Calu3 (cell line): Measurements from ENCODE around the gene TBCEL. TPM values are rescaled to one million over a fixed set of nuclear protein-coding genes. Genes with fewer than 3 reads are reported as not detected.

Experiments used
- BruUV-seq: library from RNA; stranded (reverse); fragments of 400-500 nt; replicated peaks from 2 replicates; lab custom pipeline; 2021; lab: Mats Ljungman, UMichigan
- CTCF ChIA-PET: fragments of 300-600 bp; sonication (Branson Sonifier 250); formaldehyde crosslinking; loops from one replicate; lab custom pipeline; 2022; ENCODE audit warnings: antibody characterized with exemption; lab: Charles Lee
- DNase-seq: peaks from one replicate; pipeline ENCODE4 v3.0.0; 2022
- H3K27ac Mint-ChIP-seq: one replicate; pipeline ENCODE4 v1.8.0; 2022; ENCODE audit warnings: mixed read lengths; ENCODE audit not compliant: unreplicated experiment
- H3K27me3 Mint-ChIP-seq: one replicate; pipeline ENCODE4 v1.8.0; 2022; ENCODE audit warnings: mixed read lengths; ENCODE audit not compliant: unreplicated experiment
- H3K36me3 Mint-ChIP-seq: one replicate; pipeline ENCODE4 v1.8.0; 2022; ENCODE audit warnings: mild to moderate bottlenecking, moderate library complexity, mixed read lengths; ENCODE audit not compliant: insufficient read depth, unreplicated experiment
- H3K4me1 Mint-ChIP-seq: one replicate; pipeline ENCODE4 v1.8.0; 2022; ENCODE audit warnings: mild to moderate bottlenecking, low read depth, mixed read lengths; ENCODE audit not compliant: unreplicated experiment
- H3K4me3 Mint-ChIP-seq: one replicate; pipeline ENCODE4 v1.8.0; 2022; ENCODE audit warnings: mild to moderate bottlenecking, low read depth, moderate library complexity, mixed read lengths; ENCODE audit not compliant: unreplicated experiment
- H3K9me3 Mint-ChIP-seq: one replicate; pipeline ENCODE4 v1.8.0; 2022; ENCODE audit warnings: low read depth, mixed read lengths; ENCODE audit not compliant: unreplicated experiment
- intact Hi-C: fragments of 100-400 bp; cut with micrococcal nuclease; formaldehyde crosslinking; loops from one replicate; pipeline ENCODE4 v1.10.0; 2022; ENCODE audit not compliant: unreplicated experiment
- total RNA-seq: library from RNA; stranded (reverse); gene quantifications from 2 replicates; pipeline ENCODE4 v1.2.3, GENCODE V29; 2022
- TF ChIP-seq, protein P1 (sequence below): fragments of 200-600 bp; IDR thresholded peaks from one replicate; pipeline ENCODE4 v1.8.0; 2022; ENCODE audit warnings: antibody characterized with exemption; ENCODE audit not compliant: unreplicated experiment

TBCEL gene
- total RNA-seq, 1 experiment from 2014 or later = 0.80 TPM

DNA sequence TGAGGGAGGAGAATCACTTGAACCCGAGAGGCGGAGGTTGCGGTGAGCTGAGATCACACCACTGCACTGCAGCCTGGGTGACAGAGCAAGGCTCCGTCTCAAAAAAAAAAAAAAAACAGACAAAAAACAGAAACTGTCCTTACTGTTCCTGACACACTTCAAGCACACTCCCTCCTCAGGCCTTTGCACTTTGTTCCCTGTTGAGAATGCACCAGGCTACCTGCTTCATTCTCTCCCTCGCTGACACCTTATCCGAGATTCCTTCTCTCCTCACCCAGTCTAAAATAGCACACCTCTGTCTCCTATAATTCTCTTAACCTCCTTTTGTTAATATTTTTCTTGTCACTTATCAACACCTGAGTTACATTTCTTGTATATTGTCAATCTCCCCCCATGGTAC is 44.9 kb downstream of the TBCEL start:
- intact Hi-C loops = no loop called here
- Mint-ChIP-seq H3K27ac (no peak overlapping the region), H3K9me3 (peaks cover 2% of the 10 kb centered on the region), H3K4me1 (no peaks in the 10 kb centered on the region), H3K27me3 (no peaks in the 10 kb centered on the region), H3K4me3 (no peak overlapping the region), H3K36me3 (no peaks in the 10 kb centered on the region)
- BruUV-seq = no TSS peak
- TF ChIP-seq, protein P1, sequence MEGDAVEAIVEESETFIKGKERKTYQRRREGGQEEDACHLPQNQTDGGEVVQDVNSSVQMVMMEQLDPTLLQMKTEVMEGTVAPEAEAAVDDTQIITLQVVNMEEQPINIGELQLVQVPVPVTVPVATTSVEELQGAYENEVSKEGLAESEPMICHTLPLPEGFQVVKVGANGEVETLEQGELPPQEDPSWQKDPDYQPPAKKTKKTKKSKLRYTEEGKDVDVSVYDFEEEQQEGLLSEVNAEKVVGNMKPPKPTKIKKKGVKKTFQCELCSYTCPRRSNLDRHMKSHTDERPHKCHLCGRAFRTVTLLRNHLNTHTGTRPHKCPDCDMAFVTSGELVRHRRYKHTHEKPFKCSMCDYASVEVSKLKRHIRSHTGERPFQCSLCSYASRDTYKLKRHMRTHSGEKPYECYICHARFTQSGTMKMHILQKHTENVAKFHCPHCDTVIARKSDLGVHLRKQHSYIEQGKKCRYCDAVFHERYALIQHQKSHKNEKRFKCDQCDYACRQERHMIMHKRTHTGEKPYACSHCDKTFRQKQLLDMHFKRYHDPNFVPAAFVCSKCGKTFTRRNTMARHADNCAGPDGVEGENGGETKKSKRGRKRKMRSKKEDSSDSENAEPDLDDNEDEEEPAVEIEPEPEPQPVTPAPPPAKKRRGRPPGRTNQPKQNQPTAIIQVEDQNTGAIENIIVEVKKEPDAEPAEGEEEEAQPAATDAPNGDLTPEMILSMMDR = no peak
- no peak for DNase-seq
- CTCF ChIA-PET = no interaction called here

DNA sequence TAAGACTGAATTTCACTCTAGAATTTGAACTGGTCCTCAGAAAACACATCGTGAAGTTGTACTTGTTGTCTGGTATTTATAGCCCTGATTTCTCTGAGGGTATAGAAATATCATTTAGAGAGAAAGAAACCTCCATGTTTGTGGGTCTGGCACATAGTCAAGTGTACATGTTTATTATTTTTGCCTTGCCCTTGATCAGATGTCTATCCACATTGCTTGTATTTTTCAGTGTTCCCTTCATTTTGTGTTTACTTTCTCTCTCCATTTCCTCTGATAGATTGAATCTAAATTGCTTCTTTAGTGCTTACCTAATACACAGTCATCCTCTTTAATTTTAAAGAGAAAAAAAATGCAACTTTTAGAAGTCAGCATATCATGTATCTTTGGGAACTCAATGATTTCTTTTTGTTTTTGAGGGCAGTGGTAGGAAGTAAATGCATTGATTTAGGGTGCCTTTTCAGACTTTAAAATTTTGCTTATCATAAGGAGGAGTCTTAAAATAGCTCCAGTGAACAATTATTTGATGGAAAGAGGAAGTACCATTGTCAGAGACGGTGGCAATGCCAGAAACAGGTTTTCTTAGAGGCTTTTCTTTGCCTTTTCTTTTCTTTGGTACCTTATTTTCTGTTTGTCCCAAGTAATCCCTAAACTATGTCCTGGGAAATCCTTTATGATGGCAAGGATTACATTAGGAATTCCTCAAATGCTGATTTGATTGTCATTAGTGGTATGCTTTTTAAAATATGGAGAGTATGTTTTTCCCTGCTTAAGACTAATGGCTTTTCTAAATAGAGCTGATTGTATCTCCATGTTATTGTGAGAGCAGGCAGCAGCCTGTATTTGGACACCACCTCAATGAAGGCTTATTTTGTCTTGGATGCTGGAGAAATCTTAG is 47.3 kb downstream of the TBCEL start:
- peaks cover 2% of the 10 kb centered on the region for H3K9me3 Mint-ChIP-seq
- H3K36me3 Mint-ChIP-seq = no peaks in the 10 kb centered on the region
- no peaks in the 10 kb centered on the region for H3K4me1 Mint-ChIP-seq
- TF ChIP-seq, protein P1 = no peak
- DNase-seq = no peak
- H3K27ac Mint-ChIP-seq = no peak overlapping the region
- intact Hi-C loops = no loop called here
- no TSS peak for BruUV-seq
- H3K27me3 Mint-ChIP-seq = no peaks in the 10 kb centered on the region
- CTCF ChIA-PET = no interaction called here
- no peak overlapping the region for H3K4me3 Mint-ChIP-seq

DNA sequence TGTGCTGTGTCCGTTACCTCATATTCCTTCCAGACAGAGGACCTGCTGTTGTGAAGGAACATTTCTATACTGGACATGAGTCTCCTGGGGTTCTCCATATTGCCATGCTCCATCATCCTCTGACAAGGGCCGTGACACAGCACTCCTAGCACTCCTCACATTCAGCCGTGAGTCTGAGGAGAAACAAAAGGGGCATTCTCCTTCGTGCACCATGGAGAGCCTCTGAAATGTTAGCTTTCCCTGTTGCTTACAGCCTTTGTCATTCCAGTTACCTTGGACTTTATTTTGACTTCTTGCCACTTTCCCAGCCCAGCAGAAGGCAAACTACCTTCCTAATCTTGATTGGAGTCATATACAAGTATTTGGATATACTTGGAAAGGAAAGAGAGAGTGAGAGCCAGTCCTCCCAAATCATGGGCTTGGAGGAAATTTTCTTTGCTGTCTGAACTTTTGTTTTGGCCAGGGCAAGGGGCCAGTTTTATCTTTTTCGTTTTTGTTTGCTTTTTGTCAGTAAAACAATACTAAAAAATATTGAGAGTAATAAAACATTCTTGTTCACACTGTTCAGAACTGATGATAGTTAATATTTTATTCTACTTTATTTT is 48.0 kb downstream of the TBCEL start:
- intact Hi-C loops = no loop called here
- peaks cover under 1% of the 10 kb centered on the region for H3K9me3 Mint-ChIP-seq
- DNase-seq = no peak
- H3K27ac Mint-ChIP-seq = no peak overlapping the region
- BruUV-seq = no TSS peak
- CTCF ChIA-PET = no interaction called here
- H3K27me3 Mint-ChIP-seq = no peaks in the 10 kb centered on the region
- no peaks in the 10 kb centered on the region for H3K36me3 Mint-ChIP-seq
- no peaks in the 10 kb centered on the region for H3K4me1 Mint-ChIP-seq
- no peak overlapping the region for H3K4me3 Mint-ChIP-seq
- TF ChIP-seq, protein P1 = no peak

DNA sequence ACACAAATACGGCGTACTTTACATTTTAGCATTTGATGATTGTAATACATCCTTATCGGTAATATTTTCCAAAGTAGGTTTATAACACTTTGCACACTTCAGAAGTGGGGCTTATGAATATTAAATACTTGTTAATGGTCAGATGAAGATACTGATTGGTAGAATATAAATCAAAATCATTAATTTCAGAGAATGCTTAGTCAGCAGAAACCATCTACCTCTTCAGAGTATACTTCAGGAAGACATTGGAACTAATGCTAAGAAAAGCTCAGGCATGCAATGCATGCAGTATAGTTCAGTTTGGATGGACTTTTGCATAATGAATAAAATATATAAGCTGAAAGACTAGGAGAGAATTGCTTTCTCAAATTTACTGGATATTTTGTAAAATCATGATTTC is 57.4 kb downstream of the TBCEL start:
- BruUV-seq = no TSS peak
- H3K36me3 Mint-ChIP-seq = no peaks in the 10 kb centered on the region
- CTCF ChIA-PET = no interaction called here
- H3K9me3 Mint-ChIP-seq = no peaks in the 10 kb centered on the region
- H3K4me1 Mint-ChIP-seq = no peaks in the 10 kb centered on the region
- intact Hi-C loops = no loop called here
- TF ChIP-seq, protein P1 = no peak
- H3K27me3 Mint-ChIP-seq = peaks cover 9% of the 10 kb centered on the region
- no peak overlapping the region for H3K4me3 Mint-ChIP-seq
- no peak overlapping the region for H3K27ac Mint-ChIP-seq
- DNase-seq = no peak
